ENCODE data around the gene MAST4. TPM values are rescaled to one million over a fixed set of nuclear protein-coding genes. Genes with fewer than 3 reads are reported as not detected.
A peak's percentile ranks its signal among the peaks of the same experiment; 100 is the strongest.

Gene MAST4
- total RNA-seq, 4 donors from 2014 or later, result 16.2 to 32.8 (median 25.0) TPM

DNA sequence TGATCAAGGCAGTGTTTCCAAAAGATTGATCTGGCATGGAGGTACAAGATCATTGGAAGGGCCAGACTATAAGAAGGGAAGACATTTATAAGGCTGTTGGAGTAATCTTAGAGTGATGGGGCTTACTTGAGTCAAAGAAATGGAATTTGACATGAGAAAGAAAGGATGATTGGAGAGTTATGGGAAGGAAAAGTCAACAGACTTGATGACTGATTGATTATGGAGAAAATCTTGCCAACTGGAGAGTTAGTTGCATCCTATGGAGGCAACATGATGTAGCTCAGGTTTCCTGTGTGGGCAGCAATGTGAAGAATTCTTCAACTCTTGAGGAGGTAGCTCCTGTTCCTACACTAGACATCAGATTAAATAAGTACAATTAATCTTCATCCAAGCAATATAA, 10.9 kb upstream of the MAST4 start:
- peaks cover 4% of the 10 kb centered on the region for H3K27me3 ChIP-seq
- H3K9me3 ChIP-seq, result no peaks in the 10 kb centered on the region
- no peak overlapping the region for H3K4me3 ChIP-seq
- no peaks in the 10 kb centered on the region for H3K36me3 ChIP-seq
- no peak for ATAC-seq
- TF ChIP-seq EP300 (IDR thresholded peaks at IDR 0.05), result no peak
- TF ChIP-seq, protein P1, sequence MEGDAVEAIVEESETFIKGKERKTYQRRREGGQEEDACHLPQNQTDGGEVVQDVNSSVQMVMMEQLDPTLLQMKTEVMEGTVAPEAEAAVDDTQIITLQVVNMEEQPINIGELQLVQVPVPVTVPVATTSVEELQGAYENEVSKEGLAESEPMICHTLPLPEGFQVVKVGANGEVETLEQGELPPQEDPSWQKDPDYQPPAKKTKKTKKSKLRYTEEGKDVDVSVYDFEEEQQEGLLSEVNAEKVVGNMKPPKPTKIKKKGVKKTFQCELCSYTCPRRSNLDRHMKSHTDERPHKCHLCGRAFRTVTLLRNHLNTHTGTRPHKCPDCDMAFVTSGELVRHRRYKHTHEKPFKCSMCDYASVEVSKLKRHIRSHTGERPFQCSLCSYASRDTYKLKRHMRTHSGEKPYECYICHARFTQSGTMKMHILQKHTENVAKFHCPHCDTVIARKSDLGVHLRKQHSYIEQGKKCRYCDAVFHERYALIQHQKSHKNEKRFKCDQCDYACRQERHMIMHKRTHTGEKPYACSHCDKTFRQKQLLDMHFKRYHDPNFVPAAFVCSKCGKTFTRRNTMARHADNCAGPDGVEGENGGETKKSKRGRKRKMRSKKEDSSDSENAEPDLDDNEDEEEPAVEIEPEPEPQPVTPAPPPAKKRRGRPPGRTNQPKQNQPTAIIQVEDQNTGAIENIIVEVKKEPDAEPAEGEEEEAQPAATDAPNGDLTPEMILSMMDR (IDR thresholded peaks at IDR 0.05), result no peak
- TF ChIP-seq POLR2AphosphoS5 (IDR thresholded peaks at IDR 0.05), result no peak
- TF ChIP-seq POLR2A (IDR thresholded peaks at IDR 0.05), result no peak
- H3K27ac ChIP-seq, result no peak overlapping the region
- H3K4me1 ChIP-seq, result no peaks in the 10 kb centered on the region

DNA sequence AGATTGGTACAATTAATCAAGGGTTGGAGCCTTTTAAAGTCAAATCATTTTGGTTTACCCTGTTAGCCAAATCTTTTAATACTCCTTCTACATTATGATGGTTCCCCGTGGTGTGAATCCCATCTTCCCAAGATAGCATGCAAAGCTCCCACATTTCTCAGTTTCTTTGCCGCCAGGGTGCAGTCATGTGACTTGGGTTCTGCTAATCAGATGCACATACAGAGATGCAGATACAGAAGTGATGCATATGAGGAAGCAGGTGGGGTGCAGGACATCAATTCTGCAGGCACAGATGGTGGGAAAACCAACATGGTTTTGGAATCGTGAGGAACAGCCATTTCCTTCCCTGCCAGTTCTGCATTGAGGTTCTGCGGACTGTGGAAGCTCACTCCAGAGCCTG, 8.4 kb upstream of the MAST4 start:
- Histone ChIP-seq H3K36me3 (no peaks in the 10 kb centered on the region), H3K4me1 (no peaks in the 10 kb centered on the region), H3K4me3 (no peak overlapping the region), H3K27me3 (peaks cover 19% of the 10 kb centered on the region), H3K9me3 (no peaks in the 10 kb centered on the region), H3K27ac (no peak overlapping the region)
- WGBS, 2 donors (ENCODE audit: low coverage in 1 of 2), result 67 to 89% methylated on average over 1 to 4 of the region's 4 CpGs
- ATAC-seq, result no peak
- no peak for TF ChIP-seq POLR2A (IDR thresholded peaks at IDR 0.05)
- TF ChIP-seq, protein P1 (IDR thresholded peaks at IDR 0.05), result no peak
- TF ChIP-seq POLR2AphosphoS5 (IDR thresholded peaks at IDR 0.05), result no peak
- TF ChIP-seq EP300 (IDR thresholded peaks at IDR 0.05), result no peak

- WGBS, 2 donors (ENCODE audit: low coverage in 1 of 2), result 0% methylated on average over 6 of the region's 56 CpGs; no CpG with 5 or more reads in 1 of the 2 donors
Observed at GRCh38 chr5:66596636-66597182, 516 bp downstream of the MAST4 start.

DNA sequence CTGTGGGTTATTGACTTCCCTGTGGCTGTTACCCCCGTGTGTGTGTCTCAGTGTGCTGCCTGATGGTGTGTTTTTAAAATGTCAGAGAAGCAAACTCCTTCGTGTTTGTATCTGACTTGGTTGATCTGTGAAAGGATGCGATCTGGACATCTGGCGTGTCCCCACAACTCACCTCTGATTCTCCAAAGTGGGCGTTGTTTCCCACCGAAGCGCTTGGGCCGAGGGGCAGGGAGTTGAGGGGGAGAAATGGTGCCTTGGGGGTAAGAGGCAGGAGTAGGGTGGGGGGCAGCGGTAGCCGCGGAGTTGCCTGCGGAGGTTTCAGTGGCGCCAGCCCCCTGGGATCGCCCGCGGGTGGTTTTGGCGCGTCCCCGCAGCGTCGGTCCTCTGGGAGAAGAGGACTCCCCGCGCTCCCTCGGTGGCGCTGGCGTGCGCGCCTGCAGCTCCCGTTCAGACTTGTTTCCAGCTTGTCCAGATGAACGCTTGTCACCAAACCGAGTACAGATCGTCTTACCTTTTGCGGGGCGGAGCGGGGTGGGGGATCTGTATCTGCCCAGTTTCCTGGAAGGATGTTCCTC, 1.1 kb downstream of the MAST4 start:
- peak overlapping the region; percentile 69 to 70 for H3K4me3 ChIP-seq
- no peak for ATAC-seq
- WGBS, 2 donors (ENCODE audit: low coverage in 1 of 2), result 0% methylated on average over 1 to 2 of the region's 35 CpGs
- TF ChIP-seq EP300 (IDR thresholded peaks at IDR 0.05), result no peak
- TF ChIP-seq, protein P1 (IDR thresholded peaks at IDR 0.05), result no peak
- TF ChIP-seq POLR2A (IDR thresholded peaks at IDR 0.05), result no peak
- TF ChIP-seq POLR2AphosphoS5 (IDR thresholded peaks at IDR 0.05), result no peak
- H3K9me3 ChIP-seq, result no peaks in the 10 kb centered on the region
- peaks cover 79% of the 10 kb centered on the region for H3K27me3 ChIP-seq
- peak overlapping the region in 1 of 4 donors; percentile 55 for H3K27ac ChIP-seq
- H3K4me1 ChIP-seq, result peaks cover 0 to 27% (median 20%) of the 10 kb centered on the region in 3 donors
- no peaks in the 10 kb centered on the region for H3K36me3 ChIP-seq

More at GRCh38 chr5:66596636-66597182, 516 bp downstream of the MAST4 start:
- peaks cover 79% of the 10 kb centered on the region for H3K27me3 ChIP-seq
- TF ChIP-seq POLR2A (IDR thresholded peaks at IDR 0.05) (no peak), EP300 (IDR thresholded peaks at IDR 0.05) (no peak), POLR2AphosphoS5 (IDR thresholded peaks at IDR 0.05) (no peak)
- TF ChIP-seq, protein P1 (IDR thresholded peaks at IDR 0.05), result no peak
- no peaks in the 10 kb centered on the region for H3K9me3 ChIP-seq
- peak overlapping the region; percentile 69 to 70 for H3K4me3 ChIP-seq
- H3K27ac ChIP-seq, result peak overlapping the region in 2 of 4 donors; percentile 24 to 55
- ATAC-seq, result peak; percentile 29
- no peaks in the 10 kb centered on the region for H3K36me3 ChIP-seq
- H3K4me1 ChIP-seq, result peaks cover 0 to 27% (median 20%) of the 10 kb centered on the region in 3 donors

DNA sequence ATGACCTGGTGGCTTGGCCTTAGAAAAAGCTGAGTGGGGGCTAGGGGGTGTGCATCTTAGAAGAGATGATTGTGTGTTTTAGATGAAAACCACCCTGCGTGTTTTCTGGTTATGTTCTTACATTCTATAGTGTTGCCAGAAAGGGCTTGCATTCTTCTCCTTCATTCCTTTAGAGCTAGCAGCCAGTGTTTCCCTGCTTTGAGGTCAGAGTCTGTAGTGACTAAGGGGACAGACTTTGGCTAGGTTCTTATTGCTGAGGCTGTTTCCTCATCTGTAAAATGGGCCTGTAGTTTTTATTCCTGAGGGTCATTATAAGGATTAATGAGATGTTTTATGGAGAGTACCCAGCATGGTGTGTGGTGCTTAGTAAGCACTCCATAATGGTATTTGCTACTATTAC, 6.4 kb downstream of the MAST4 start:
- Histone ChIP-seq H3K27me3 (peaks cover 55% of the 10 kb centered on the region), H3K27ac (no peak overlapping the region), H3K36me3 (no peaks in the 10 kb centered on the region), H3K9me3 (no peaks in the 10 kb centered on the region), H3K4me1 (peaks cover 0 to 5% (median 3%) of the 10 kb centered on the region in 3 donors), H3K4me3 (no peak overlapping the region)
- ATAC-seq, result no peak
- TF ChIP-seq EP300 (IDR thresholded peaks at IDR 0.05), result no peak
- TF ChIP-seq, protein P1 (IDR thresholded peaks at IDR 0.05), result no peak
- no peak for TF ChIP-seq POLR2A (IDR thresholded peaks at IDR 0.05)
- no peak for TF ChIP-seq POLR2AphosphoS5 (IDR thresholded peaks at IDR 0.05)
- whole genome bisulfite sequencing, 2 donors (ENCODE audit: low coverage in 1 of 2), result 86 to 90% methylated on average over 1 of the region's 1 CpG

Data from gastroesophageal sphincter (tissue), 4 donors.